HG02840 (cell line): Measurements from ENCODE around the gene FAM219A.
"Not testable (repeated sequence)": the region's sequence is repeated elsewhere in the genome, so short reads cannot be mapped to it uniquely, and the experiment has no call there.

ENCODE experiments used
- ATAC-seq: cut with Tn5 transposase; IDR thresholded peaks from one replicate; pipeline ENCODE4 v1.9.1; 2021; ENCODE audit warnings: mild to moderate bottlenecking, moderate library complexity, moderate number of reproducible peaks; ENCODE audit not compliant: unreplicated experiment, low FRiP score

Gene FAM219A

DNA sequence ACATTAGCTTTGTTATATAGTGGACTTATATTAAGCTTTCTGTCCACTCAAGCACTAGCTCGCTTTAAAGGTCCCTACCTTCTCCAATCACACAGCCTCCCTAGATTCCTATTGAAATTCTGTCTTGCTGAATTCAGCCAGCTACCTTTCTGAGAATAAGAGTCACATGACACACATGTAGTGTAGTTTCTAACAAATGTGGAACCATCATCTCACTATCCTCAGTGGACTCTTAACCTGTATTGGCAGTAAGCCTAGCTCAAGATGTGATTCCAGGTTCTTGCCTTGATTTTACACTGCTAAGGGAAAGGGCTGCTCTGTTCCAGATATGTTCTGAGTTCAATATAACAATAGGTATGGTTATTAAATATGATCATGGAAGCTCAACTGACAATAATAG lies 11.4 kb downstream of the FAM219A start:
- ATAC-seq = no peak

DNA sequence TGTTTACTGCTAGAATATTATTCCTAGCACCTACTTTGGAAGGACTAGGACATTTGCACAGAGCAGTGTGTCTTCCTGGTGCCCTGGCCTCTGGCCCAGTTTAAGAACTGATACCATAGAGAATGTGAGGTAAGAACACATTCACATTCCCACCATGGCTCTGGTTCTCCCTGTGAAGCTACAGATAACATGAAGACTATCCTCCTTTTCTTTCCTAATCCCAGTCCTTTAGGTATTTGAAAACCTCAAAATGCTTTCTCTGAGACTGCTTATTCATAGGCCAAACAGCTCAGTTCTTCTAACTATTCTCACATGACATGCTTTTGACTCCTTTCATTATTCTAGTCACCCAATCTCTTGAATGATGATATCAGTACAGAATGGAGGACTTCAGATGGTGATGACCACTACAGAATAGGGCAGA lies 11.9 kb downstream of the FAM219A start:
- no peak for ATAC-seq

DNA sequence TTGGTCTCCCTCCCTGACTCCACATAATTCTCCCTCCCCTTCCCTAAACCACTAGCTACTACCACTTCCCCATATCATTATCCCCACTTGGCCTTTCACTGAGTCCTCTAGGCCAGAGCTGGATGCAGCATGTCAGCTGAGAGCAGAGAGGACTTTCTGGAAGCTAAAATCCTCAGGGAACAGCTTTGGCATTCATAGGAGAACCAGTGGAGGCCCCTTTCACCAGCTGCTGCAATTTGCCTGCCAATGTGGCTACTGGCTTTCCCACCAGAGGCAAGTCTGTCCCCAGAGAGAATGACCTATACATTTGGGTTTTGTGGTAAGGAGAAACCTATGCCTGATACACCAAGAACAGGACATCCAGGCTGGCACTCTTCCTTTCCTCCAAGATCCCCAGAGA lies 14.4 kb downstream of the FAM219A start:
- ATAC-seq = no peak

DNA sequence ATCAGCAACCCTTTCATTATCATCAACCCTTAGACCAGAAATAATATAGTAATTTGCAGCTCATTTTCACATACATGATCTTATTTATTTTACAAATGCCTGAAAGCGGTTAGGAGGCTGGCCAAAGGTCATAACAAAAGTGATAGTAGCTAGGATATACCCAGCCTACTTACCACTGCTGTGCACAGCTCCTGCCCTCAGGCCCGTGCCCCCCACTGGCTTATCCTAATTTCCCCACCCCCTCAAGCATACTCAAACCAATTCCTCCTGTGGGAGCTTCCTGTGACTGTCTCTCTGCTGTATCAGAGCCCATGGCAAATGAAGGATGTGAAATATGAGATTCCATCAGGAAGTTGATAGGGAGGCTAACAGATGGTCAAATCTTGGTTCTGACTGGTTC lies 14.8 kb downstream of the FAM219A start:
- no peak for ATAC-seq

DNA sequence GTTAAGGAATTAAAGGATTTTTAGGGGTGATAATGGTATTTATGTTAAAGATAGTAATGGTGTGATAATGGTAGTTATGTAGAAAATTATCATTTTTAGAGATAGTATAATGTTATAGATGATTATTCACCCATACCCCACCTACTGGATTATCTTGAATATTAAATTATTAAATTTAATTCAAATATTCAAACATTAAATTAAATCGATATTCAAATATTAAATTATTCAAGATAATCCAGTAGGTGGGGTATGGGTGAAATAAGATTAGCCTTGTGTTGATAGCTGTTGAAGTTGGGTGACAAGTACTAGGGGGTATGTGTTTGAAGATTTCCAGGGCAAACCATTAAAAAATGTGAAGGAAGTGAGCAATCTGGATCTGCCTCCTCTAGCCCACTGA lies 15.6 kb downstream of the FAM219A start:
- no peak for ATAC-seq

DNA sequence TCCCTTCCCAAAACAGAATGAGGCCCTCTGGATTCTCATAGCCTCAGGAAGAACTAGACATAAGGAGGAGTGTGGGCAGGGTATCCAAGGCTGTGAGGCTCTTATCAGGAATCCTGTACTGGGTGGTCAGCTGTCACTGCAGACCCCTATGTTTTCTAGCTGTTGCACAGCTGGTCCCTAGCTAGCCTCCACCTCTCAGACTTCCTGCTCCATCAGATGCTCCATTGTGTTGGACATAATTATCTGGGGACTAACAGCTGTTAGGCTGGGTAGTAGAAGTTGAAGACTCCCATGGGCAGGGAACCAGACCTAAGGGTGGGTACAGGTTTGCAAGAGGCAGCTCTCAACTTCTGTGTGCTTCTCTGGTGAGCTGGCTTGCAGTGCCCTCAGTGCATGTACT lies 18.4 kb downstream of the FAM219A start:
- no peak for ATAC-seq

DNA sequence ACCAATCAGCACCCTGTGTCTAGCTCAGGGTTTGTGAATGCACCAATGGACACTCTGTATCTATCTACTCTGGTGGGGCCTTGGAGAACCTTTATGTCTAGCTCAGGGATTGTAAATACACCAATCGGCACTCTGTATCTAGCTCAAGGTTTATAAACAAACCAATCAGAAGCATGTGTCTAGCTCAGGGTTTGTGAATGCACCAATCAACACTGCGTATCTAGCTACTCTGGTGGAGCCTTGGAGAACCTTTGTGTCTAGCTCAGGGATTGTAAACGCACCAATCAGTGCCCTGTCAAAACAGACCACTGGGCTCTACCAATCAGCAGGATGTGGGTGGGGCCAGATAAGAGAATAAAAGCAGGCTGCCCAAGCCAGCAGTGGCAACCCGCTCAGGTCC lies 19.9 kb downstream of the FAM219A start:
- not testable (repeated sequence) for ATAC-seq

DNA sequence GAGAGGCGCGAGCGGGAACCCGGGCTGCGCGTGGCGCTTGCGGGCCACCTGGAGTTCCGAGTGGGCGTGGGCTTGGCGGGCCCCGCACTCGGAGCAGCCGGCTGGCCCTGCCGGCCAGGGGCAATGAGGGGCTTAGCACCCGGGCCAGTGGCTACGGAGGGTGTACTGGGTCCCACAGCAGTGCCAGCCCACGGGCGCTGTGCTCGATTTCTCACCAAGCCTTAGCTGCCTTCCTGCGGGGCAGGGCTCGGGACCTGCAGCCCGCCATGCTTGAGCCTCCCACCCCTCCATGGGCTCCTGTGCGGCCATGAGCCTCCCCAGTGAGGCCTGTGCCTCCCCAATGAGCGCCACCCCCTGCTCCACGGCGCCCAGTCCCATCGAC lies 20.5 kb downstream of the FAM219A start:
- ATAC-seq = not testable (repeated sequence)

DNA sequence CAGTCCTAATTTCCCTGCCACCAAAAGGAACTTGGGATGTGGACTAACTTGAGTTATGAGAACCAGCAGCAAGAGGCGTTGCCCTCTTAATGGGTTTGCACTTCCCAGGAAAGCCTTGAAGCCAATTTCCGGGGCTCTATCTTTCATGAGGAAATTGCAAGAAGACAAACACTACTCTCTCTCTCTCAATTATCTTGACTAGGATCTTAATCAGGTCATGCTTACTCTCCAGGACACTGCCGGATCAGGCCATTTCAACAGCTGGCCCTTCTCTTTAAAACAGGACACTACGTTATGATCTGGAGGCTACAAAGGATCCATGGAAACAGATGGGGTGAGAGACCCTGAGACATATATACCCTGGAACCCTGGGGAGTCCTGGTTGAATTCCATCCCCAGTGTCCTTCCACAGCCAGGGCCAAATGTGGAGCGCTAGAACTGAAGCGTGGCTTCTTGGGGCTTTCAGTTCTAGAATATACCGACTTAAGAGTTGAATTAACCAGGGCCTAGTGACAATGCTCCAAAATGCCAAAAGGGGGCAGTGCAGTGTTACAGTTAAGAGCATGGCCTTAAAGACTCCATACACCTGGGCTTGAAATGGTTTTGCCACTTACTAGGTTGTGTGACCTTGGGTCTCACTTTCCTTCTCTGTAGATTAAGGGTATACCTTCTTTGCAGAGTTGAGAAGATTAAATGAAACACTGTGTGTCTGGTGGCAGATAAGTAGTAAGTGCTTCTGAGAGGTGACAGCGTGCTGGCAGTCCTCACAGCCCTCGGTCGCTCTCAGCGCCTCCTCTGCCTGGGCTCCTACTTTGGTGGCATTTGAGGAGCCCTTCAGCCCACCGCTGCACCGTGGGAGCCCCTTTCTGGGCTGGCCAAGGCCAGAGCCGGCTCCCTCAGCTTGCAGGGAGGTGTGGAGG lies 21.1 kb downstream of the FAM219A start:
- ATAC-seq = no peak

DNA sequence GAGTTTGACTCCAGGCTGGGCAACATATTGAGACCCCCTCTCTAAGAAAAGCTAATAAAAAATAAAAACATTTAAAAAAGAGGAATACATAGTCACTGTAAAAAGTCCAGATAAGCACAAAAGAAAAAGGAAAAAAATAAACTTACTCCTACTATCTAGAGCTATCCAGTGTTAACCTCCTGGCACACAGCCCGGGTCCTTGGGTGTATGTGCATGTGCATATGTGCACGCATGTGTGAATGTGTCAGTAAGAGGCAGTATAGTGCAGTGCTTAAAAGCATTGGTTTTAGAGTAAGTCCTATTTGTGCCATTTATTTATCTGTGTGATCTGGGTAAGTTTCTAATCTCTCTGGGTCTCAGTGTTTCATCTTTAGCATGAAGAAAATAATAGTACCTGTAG lies 26.7 kb downstream of the FAM219A start:
- no peak for ATAC-seq

DNA sequence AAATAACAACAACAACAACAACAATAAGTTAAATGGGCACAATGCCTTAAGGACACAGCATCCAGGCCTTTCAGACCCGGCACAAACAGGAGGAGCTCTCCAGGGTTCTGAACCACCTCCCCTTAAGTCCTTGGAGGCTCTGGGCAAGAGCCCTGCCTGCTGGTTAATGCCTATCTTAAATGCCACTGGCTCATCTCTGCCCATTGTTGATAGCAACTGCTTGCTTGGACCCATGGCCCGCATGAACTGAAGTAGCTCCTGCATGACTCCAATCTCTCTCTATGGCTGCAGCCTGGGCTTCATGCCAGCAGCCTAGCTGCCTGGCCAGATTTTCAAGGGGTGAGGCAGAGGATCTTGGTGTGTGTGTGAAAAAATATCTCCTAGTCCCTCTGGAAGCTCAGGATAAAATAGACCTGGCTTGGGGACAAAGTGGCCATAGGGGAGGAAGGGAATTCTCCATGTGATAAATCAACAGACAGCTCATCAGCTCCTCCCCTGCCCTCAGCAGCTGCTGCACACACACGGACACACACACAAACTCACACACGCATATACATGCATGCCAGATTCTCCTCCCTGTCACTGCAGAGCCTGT lies 27.4 kb downstream of the FAM219A start:
- ATAC-seq = no peak

DNA sequence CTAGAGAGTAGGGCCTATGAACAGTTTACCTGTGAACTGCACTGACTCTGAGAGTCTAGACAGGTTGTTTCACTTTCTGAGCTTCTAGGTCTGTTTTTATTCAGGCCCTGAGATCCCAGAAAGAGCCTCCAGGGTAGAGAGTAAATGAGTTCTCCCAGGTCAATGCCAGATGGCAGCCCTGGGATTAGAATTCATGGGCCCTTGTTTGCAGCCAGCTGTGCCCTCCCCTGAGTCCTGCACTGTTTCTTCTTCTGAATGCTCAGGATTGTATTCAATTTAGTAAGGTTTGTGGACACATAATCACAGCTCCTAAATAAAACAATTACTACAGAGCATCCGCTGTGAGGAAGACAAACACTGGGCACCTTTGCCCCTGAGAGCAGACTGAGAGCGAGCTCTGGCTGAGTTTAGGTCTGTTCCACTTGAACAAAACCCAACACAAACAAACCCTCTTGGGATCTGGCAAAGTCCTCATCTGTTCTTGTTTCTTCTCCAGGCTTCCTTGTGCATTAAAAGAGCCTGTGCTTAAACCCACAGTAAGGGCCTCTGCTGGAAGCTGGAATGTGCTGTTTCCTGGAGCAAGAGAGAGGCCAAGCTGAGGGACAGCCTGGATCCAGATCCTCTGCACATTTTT lies 29.9 kb downstream of the FAM219A start:
- ATAC-seq = no peak

DNA sequence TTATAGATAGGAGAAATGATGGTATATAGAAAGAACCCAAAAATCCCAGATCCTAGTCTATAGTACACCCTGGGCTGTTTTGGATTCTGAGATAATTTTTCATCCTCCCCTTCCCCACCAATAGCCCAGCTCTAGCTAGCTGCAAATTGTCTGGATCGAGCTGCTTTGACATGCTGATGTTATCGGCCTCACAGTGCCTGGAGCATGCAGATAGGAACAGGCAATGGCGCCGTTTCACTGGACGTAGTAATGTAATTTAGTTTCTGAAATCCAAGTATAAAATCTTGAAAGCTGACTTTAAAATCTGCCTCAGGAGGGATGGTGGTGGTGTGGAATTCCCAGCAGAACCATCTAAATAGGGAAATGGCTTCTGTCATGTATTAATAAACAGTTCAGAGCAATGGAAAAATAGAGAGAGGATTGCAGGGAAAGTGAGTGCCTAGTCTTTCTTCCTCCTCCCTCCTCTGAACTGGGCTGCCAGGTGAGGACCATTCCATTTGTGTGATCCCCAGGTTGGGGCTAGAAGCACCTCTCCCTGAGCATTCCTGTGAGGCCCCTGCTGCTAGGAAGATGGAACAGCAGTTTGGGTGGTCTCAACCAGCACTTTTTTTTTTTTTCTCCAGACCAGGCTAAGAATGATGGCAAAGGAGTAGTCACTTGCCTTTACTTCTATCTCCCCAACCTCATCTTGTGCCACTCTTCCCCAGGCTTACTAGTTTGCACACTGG lies 31.9 kb downstream of the FAM219A start:
- ATAC-seq = no peak

DNA sequence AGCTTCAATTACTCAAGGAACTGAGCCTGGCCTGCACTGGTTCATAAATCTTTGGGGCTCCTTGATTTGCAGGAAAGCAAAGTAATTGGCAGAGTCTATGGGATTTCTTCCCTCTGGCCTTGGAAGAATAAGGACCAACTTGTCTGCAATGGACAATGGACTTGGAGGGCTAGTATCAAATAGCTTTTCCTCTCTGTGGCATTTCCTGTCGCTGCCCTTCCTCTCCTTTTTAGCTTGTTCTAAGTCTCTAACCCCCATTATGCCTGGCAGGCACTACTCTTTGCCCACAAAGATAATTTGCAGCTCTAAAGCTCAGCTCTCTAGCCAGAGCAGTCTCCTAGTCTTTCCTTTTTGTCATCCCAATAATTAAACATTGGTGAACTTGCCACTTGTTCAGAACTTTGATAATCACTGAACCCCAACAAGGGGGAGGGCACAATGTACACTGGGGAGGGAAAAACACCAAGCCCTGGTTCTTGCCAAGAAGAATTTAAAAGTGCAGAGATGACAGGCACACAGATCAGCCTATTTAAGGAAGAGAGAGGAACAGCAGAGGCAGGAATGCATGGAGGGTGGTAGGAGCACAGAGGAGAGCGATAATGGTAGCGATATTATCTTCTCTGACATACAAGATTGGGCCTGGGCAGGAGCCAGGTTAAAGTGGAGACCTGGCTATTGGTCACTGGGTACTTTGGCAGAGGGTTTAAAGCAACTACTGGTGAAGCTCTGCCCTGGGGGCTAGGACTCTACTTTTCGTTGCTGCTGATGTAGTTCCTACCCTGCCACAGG lies 38.5 kb downstream of the FAM219A start:
- ATAC-seq = no peak

DNA sequence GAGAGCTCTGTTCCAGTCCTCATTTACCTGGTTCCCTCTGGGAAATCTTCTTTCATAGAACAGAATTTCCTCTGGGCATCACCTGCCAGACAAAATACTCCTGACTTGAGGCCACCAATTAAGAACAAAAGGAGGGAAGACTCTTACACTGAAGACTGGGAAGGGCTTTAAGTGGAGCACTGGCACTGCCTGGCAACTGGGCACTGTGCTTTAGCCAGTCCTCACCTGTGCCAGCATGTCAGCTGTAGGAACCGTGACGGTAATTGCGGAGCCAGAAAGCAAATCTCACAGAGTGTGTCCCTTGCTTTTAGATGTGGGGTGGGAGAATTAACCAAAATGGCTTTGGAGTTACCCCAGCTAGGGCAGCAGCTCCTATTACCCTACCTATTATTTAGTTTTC lies 40.6 kb downstream of the FAM219A start:
- ATAC-seq = no peak

DNA sequence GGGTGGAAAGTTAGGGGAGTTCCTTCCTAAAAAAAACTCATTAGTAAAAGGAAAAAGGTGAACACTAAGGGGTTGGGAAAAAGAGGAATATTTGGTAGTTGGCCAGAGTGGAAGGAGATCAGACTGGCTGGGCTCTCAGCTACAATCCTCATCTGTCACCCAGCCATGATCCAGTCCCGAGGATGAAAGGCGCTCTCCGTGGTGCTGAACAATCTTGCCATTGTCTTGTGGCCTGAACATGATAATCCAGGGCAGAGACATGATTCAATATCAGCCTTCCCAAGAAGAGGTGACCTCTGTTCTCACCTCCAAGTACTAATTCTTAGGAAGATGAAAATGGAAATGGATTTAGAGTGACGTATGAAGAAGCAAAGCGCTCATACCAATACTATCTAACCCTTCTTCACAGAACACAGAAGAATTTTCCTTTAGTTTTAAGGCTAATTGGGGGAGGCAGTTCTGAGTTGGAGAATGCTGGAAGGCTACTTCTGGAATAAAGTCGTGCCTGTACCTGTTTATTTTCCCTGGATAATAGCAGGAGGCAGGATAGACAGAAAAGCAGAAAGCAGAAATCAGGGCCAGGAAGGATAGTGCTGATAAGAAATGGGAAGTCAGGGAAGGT lies 45.0 kb downstream of the FAM219A start:
- ATAC-seq = no peak

DNA sequence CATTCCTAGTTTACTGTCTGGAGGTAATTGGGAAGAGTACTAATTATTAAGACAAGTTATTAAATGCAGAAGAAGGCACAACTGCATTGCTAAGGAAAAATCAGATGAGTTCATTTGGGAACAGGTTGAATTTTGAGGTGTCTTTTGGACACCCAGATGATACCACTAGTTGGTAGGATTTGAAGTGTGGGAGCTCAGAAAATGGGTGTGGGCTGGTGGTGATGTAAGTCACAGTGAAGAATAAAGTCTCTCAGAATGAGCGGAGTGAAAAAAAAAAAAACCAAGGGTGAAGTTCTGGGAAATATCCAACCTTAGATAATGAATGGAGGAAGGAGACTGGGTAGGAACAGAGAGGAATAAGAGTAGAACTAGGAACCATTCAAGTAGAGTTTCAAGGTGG lies 46.0 kb downstream of the FAM219A start:
- no peak for ATAC-seq

DNA sequence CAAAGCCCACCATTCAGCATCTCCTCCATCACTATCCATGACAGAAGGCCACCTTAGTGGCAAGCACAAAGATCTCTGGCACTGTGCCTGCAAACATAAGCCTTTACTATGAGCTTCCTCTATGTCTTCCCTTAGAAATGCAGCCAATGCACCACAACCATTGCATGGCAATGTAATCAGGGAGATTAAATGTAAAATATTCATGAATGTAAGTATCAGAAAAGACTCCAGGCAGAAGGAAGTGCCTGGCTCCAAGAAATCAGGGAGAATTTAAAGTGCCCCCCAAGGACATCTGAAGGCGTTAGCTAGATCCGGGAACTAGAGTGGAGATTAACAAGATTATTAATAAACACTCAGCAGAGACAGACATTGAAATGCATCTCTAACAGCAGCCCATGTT lies 49.2 kb downstream of the FAM219A start:
- ATAC-seq = no peak

DNA sequence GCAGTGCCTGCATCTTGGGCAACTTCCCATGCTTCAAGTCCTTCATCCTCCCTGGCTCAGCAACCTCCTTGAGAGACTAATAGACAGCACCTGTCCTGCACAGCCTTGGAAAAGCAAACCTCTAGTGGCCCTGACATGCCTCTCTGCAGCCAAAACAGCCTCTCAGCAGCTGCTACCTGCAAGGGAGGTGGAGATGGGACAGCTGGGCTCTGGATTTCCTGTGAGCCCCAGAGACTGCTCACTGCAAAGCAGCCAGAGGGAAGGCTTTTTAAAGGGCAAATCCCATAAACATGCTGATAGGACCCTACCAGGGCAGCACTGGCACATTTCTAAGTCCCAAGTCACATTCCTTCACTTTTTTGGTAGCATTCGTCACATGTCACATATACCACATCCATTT lies 50.2 kb downstream of the FAM219A start:
- no peak for ATAC-seq

DNA sequence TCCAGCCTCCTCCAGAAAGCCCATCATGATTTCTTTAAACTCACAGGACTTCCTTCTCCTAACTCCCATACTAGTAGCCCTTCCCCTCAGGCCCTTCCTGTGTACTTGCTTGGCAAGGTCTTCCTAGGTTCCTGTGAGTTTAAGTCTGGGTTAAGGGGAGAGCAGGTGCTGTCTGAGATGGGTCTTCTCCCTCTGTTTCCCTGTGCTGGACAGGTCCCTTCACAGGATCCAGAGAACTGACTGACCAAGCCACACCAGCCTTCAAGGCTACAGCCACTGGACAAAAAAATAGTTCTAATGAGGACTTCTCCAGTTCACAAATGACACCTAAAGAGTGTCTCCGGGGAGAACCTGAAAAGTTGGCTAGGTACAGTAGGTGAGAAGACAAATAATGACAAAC lies 52.2 kb downstream of the FAM219A start:
- no peak for ATAC-seq
